Endothelial cell of umbilical vein (primary cell): Measurements from ENCODE around the gene PROM1. TPM values are rescaled to one million over a fixed set of nuclear protein-coding genes. Genes with fewer than 3 reads are reported as not detected.

Source experiments
- BruUV-seq: library from RNA; stranded (reverse); fragments of 400-500 nt; replicated peaks from 2 replicates; lab custom pipeline; 2021; lab: Mats Ljungman, UMichigan
- CTCF ChIA-PET: fragments of 300-600, 350-600 bp; sonication (Branson Sonifier 250); formaldehyde crosslinking; loops from one replicate; lab custom pipeline; 2021; ENCODE audit warnings: antibody characterized with exemption, inconsistent platforms; lab: Charles Lee
- POLR2A ChIA-PET: fragments of 300-600, 350-600 bp; sonication (Branson Sonifier 250); formaldehyde crosslinking; loops from one replicate; lab custom pipeline; 2021; ENCODE audit warnings: antibody characterized with exemption, inconsistent platforms; lab: Charles Lee
- DNase-seq: peaks from one replicate; pipeline ENCODE4 v3.0.0-alpha.2; 2011; ENCODE audit warnings: low read depth, low spot score
- FAIRE-seq: peaks from 2 replicates; lab custom pipeline; 2011; peaks lifted over from hg19 to GRCh38; lab: Jason Lieb, UNC
- H2AFZ ChIP-seq: 2 replicates; pipeline ENCODE4 v1.6.0; 2012; ENCODE audit warnings: low read depth, low read length, control low read depth, inconsistent platforms
- H3K27ac ChIP-seq: 2 replicates; pipeline ENCODE4 v1.5.1; 2011; ENCODE audit warnings: low read depth, mild to moderate bottlenecking, control low read depth, low read length, moderate library complexity; ENCODE audit not compliant: insufficient read depth
- H3K27me3 ChIP-seq, 2 experiments: 2 replicates each; pipeline versions ENCODE4 v1.6.0 to v1.6.1; 2011; ENCODE audit warnings: low read length in 2 of 2, mixed read lengths in 1 of 2; ENCODE audit not compliant: control insufficient read depth in 2 of 2, insufficient read depth in 2 of 2
- H3K36me3 ChIP-seq, 2 experiments: 2 replicates in 1 of 2; 3 replicates in 1 of 2; pipeline ENCODE4 v1.5.1; 2011; ENCODE audit warnings: low read length in 2 of 2, mild to moderate bottlenecking in 1 of 2, moderate library complexity in 1 of 2; ENCODE audit not compliant: control insufficient read depth in 2 of 2, insufficient read depth in 2 of 2; ENCODE audit errors: extremely low read depth in 1 of 2
- H3K4me1 ChIP-seq: 3 replicates; pipeline ENCODE4 v1.5.1; 2011; ENCODE audit warnings: mild to moderate bottlenecking, low read length; ENCODE audit not compliant: control insufficient read depth, insufficient read depth; ENCODE audit errors: extremely low read depth
- H3K4me2 ChIP-seq: 2 replicates; pipeline ENCODE4 v1.6.1; 2011; ENCODE audit warnings: low read length, control low read depth, mixed read lengths; ENCODE audit not compliant: insufficient read depth
- H3K4me3 ChIP-seq, 3 experiments: fragments of 200-600 bp in 1 of 3; sonication (generic), shearing (Covaris generic) in 1 of 3; replicated peaks in 1 of 3; 2 replicates each; pipeline ENCODE4 v1.5.1; 2011 to 2016; ENCODE audit warnings: control low read depth in 3 of 3, low read length in 3 of 3, mild to moderate bottlenecking in 2 of 3, inconsistent platforms in 1 of 3, low read depth in 1 of 3, moderate library complexity in 1 of 3; ENCODE audit not compliant: insufficient read depth in 1 of 3
- H3K79me2 ChIP-seq: 2 replicates; pipeline ENCODE4 v1.6.0; 2012; ENCODE audit warnings: low read length, inconsistent platforms; ENCODE audit not compliant: control insufficient read depth, insufficient read depth
- H3K9ac ChIP-seq: replicated peaks from 2 replicates; pipeline ENCODE3; 2011; ENCODE audit warnings: low read length, control low read depth; ENCODE audit not compliant: insufficient read depth; ENCODE audit errors: extremely low read depth
- H3K9me1 ChIP-seq: replicated peaks from 3 replicates; pipeline ENCODE4 v1.6.0; 2011; ENCODE audit warnings: mild to moderate bottlenecking, low read length; ENCODE audit not compliant: control insufficient read depth, insufficient read depth; ENCODE audit errors: extremely low read depth
- H3K9me3 ChIP-seq: replicated peaks from 2 replicates; pipeline ENCODE4 v1.5.1; 2012; ENCODE audit warnings: low read length, inconsistent platforms; ENCODE audit not compliant: control insufficient read depth, insufficient read depth
- H4K20me1 ChIP-seq: replicated peaks from 2 replicates; pipeline ENCODE3; 2011; ENCODE audit warnings: mild to moderate bottlenecking, low read length; ENCODE audit not compliant: control insufficient read depth, insufficient read depth; ENCODE audit errors: extremely low read depth
- EZH2 ChIP-seq: IDR thresholded peaks from 2 replicates; pipeline ENCODE4 v1.6.1; 2012; ENCODE audit warnings: borderline replicate concordance, low read depth, mild to moderate bottlenecking, moderate library complexity, low read length, inconsistent platforms; ENCODE audit not compliant: severe bottlenecking
- FOS ChIP-seq: IDR thresholded peaks from 2 replicates; pipeline ENCODE4 v1.6.1; 2011; ENCODE audit warnings: mild to moderate bottlenecking, low read length, moderate library complexity, borderline replicate concordance; ENCODE audit not compliant: insufficient read depth
- GATA2 ChIP-seq: IDR thresholded peaks from 2 replicates; pipeline ENCODE4 v1.7.0; 2011; ENCODE audit warnings: low read depth, mild to moderate bottlenecking, moderate library complexity, mixed read lengths, low read length; ENCODE audit not compliant: insufficient read length, insufficient read depth
- JUN ChIP-seq: IDR thresholded peaks from 2 replicates; pipeline ENCODE4 v1.6.1; 2011; ENCODE audit warnings: borderline replicate concordance, low read depth; ENCODE audit not compliant: insufficient read length, insufficient read depth
- MAX ChIP-seq: IDR thresholded peaks from 2 replicates; pipeline ENCODE4 v1.6.1; 2011; ENCODE audit not compliant: insufficient read depth, insufficient read length
- MYC ChIP-seq: IDR thresholded peaks from one replicate; pipeline ENCODE4 v1.6.1; 2011; ENCODE audit warnings: mild to moderate bottlenecking, low read depth, low read length
- POLR2A ChIP-seq: IDR thresholded peaks from 2 replicates; pipeline ENCODE4 v1.6.1; 2012; ENCODE audit warnings: low read depth, mild to moderate bottlenecking, control low read depth, low read length
- POLR2AphosphoS5 ChIP-seq: IDR thresholded peaks from 2 replicates; pipeline ENCODE4 v1.6.1; 2012; ENCODE audit warnings: low read depth, mild to moderate bottlenecking, control low read depth, low read length, moderate library complexity; ENCODE audit not compliant: insufficient read depth
- dilution Hi-C: fragments of 300-500 bp; cut with MboI; formaldehyde crosslinking; loops from one replicate; pipeline ENCODE4 v1.15.0; 2019; ENCODE audit warnings: low sequenced_read_pairs; ENCODE audit not compliant: extremely low pct_ligation_motif_present
- intact Hi-C: fragments of 100-400 bp; cut with micrococcal nuclease; formaldehyde crosslinking; loops from one replicate; pipeline ENCODE4 v1.10.0; 2022
- polyA plus RNA-seq, 4 experiments: library from polyadenylated mRNA; depleted of rRNA in 3 of 4; stranded (reverse) in 3 of 4; unstranded in 1 of 4; fragments of >200 nt; gene quantifications; 2 replicates each; pipeline versions ENCODE4 v1.2.1 to v1.2.3, GENCODE V29; 2011 to 2012; ENCODE audit warnings: missing spikeins in 1 of 4
- total RNA-seq: library from RNA; stranded (reverse); gene quantifications from 2 replicates; pipeline ENCODE4 v1.2.3, GENCODE V29; 2021
- TF ChIP-seq, protein P1 (sequence below), 2 donors: IDR thresholded peaks; 1 replicate in 1 of 2; 2 replicates in 1 of 2; pipeline ENCODE4 v1.5.1; 2011; ENCODE audit warnings: low read length in 2 of 2, mild to moderate bottlenecking in 2 of 2, moderate library complexity in 2 of 2, control low read depth in 1 of 2, inconsistent platforms in 1 of 2, low read depth in 1 of 2; ENCODE audit not compliant: insufficient read depth in 1 of 2; ENCODE audit errors: extremely low read depth in 1 of 2

The PROM1 gene
- total and polyA plus RNA-seq, 2 donors (not counting 3 experiments of a cell fraction or from before 2014, with no cell fraction given), result 0.36 to 1.7 TPM

DNA sequence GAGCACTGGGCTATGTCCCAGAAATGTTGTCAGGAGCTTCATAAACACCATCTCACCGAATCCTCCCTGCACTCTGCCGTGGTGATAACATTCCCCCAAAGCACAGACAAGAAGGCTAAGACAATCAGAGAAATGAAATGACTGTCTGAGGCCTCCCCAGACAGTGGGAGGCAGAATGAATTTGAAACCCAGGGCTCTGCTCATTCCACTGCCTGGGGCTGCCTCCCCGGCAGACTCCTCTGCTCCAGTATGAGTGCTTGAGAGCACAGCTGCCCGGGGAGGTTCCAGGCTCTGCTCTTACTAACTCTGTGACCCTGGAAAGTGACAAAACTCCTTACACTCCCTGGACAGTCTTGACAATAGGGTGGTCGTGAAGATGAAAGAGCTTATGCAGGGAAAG lies 154.9 kb downstream of the PROM1 start:
- no peak overlapping the region for H3K4me2 ChIP-seq
- H2AFZ ChIP-seq, result no peak overlapping the region
- H3K9me1 ChIP-seq, result no peaks in the 10 kb centered on the region
- CTCF ChIA-PET, result interaction anchor here (1.0 to 2.2 kb wide), 3 partner anchors 27 to 123 kb away, joined by 3 to 7 read pairs (median 4); no protein-coding TSS in a partner anchor
- H3K9me3 ChIP-seq, result no peaks in the 10 kb centered on the region
- FAIRE-seq (no peak), DNase-seq (no peak)
- POLR2A ChIA-PET, result no interaction called here
- TF ChIP-seq POLR2AphosphoS5, result no peak
- no peak for TF ChIP-seq FOS
- no peak for TF ChIP-seq EZH2
- TF ChIP-seq, protein P1, sequence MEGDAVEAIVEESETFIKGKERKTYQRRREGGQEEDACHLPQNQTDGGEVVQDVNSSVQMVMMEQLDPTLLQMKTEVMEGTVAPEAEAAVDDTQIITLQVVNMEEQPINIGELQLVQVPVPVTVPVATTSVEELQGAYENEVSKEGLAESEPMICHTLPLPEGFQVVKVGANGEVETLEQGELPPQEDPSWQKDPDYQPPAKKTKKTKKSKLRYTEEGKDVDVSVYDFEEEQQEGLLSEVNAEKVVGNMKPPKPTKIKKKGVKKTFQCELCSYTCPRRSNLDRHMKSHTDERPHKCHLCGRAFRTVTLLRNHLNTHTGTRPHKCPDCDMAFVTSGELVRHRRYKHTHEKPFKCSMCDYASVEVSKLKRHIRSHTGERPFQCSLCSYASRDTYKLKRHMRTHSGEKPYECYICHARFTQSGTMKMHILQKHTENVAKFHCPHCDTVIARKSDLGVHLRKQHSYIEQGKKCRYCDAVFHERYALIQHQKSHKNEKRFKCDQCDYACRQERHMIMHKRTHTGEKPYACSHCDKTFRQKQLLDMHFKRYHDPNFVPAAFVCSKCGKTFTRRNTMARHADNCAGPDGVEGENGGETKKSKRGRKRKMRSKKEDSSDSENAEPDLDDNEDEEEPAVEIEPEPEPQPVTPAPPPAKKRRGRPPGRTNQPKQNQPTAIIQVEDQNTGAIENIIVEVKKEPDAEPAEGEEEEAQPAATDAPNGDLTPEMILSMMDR (IDR thresholded peaks at IDR 0.05; ENCODE audit: extremely low read depth in 1 of 2, insufficient read depth in 1 of 2, low read depth in 1 of 2, low read length in 2 of 2), result no peak
- no peak for TF ChIP-seq POLR2A
- no peak for TF ChIP-seq GATA2
- TF ChIP-seq JUN, result no peak
- no peak for TF ChIP-seq MAX
- no peak for TF ChIP-seq MYC
- H3K27me3 ChIP-seq, result peaks cover 2 to 5% of the 10 kb centered on the region in 2 experiments
- no peaks in the 10 kb centered on the region for H3K36me3 ChIP-seq
- H3K27ac ChIP-seq, result no peak overlapping the region
- no peaks in the 10 kb centered on the region for H4K20me1 ChIP-seq
- no peak overlapping the region for H3K4me3 ChIP-seq
- dilution Hi-C loops (no loop called here), intact Hi-C loops (no loop called here)
- H3K79me2 ChIP-seq, result no peaks in the 10 kb centered on the region
- H3K9ac ChIP-seq, result no peak overlapping the region
- H3K4me1 ChIP-seq, result no peaks in the 10 kb centered on the region
- no TSS peak for BruUV-seq
